NCI-H446 (cell line): ENCODE results near the gene ZNF77.
"Not testable (repeated sequence)": the region's sequence is repeated elsewhere in the genome, so short reads cannot be mapped to it uniquely, and the experiment has no call there.

ENCODE experiments used
- DNase-seq, 2 experiments: peaks; one replicate each; lab custom pipeline; 2025; lab: John Stamatoyannopoulos, UW

ZNF77 gene

DNA sequence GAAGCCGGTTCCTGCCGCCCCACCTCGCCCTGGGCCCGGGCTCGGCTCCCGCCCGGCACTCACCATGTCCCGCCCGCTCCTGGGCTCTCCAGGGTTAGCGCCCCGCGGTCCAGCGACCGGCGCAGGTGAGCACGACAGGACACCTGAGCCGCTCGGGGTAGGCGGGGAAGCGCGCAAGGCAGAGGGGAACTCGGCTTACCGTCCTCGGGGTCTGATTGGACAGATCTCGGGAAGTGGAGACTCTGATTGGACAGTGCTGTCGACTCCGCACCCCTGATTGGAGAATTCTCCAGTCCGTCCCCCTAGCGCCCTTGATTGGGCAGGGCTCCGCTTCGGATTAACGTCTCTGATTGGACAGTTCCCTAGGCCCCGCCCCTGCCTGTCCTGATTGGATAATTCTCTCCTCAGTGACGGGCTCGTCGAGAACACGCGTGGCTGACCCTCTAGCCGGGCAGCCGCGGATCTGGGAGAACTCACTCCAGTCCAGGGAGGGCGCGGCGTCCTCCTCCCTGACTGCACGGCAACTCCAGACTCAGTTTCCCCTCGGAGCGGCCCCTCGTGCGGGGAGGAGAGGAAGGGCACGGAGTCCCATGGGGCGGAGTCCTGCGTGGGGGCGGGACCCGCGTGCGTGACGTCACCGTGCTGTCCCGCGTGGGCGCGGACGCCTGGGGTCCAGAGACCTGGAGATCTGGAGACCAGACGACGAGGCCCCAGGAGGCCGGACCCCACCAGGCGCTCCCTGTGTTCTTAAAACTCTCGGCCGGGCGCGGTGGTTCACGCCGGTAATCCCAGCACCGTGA is at the start of gene ZNF77:
Gene ZNF77, minus strand, starts transcription at position 197 of the 800 bp plus-strand sequence. Its CDS starts 131 bp downstream, at position 66.
- peak; percentile 99 to 100 for DNase-seq

GRCh38 chr19:2993579-2993978 is 48.8 kb upstream of the ZNF77 start:
- DNase-seq: no peak

GRCh38 chr19:2992958-2993357 is 48.2 kb upstream of the ZNF77 start:
- no peak for DNase-seq

DNA sequence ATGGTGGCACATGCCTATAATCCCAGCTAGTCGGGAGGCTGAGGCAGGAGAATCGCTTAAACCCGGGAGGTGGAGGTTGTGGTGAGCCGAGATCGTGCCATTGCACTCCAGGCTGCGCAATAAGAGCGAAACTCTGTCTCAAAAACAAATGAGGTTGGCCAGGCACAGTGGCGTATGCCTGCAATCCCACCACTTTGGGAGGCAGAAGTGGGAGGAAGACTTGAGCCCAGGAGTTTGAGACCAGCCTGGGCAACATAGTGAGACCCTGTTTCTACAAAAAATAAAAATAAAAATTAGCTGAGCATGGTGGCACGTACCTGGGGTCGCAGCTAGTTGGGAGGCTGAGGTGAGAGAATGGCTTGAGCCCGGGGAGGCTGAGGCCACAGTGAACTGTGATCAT is 47.6 kb upstream of the ZNF77 start:
- not testable (repeated sequence) for DNase-seq

- no peak for DNase-seq
Observed at GRCh38 chr19:2989236-2989946, 44.6 kb upstream of the ZNF77 start.

- DNase-seq: no peak
Observed at GRCh38 chr19:2988568-2988967, 43.8 kb upstream of the ZNF77 start.

- no peak for DNase-seq
Observed at GRCh38 chr19:2987797-2988196, 43.0 kb upstream of the ZNF77 start.

DNA sequence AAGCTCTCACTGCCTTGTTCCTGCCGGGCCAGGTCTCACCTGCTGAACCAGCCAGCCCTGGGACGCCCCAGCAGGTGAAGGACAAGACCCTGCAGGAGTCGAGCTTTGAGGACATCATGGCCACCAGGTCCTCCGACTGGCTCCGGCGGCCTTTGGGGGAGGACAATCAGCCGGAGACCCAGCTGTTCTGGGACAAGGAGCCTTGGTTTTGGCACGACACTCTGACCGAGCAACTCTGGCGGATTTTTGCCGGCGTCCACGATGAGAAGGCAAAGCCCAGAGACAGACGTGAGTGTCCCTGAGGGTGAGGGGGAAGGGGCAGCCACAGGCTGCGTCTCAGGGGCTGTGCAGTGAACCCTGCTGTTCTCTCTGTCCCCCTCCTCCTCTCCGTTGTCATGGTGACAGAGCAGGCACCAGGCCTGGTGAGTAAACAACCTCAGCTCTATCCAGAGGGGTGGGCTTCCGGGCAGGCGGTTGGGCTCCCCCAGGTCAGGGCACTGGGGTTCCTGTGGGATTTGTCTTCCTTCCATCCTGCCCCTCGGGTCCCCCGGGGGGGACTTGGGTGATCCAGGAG is 42.3 kb upstream of the ZNF77 start:
- no peak for DNase-seq

GRCh38 chr19:2984215-2984528 is 39.4 kb upstream of the ZNF77 start:
- DNase-seq: no peak

GRCh38 chr19:2983351-2984214 is 38.8 kb upstream of the ZNF77 start:
- DNase-seq: peak; percentile 53 to 91

DNA sequence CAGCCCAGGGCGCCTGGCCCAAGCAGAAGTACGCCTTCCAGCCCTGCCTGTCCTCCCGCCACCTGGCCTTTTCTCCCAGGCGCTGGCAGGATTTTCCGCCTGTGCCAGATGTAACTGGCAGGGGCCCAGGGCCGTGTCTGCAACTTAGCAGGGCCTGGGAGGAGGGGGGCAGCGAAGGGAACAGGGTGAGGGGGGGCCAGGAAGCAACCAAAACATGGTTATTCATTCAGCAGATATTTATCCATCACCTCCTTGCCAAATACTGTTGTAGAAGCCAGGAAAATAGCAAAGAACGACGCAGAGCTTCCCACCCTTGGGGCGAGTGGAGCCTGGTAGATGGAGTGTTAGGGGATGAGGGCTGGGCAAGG is 38.2 kb upstream of the ZNF77 start:
- DNase-seq: peak; percentile 98 to 99

GRCh38 chr19:2982561-2982960 is 37.8 kb upstream of the ZNF77 start:
- DNase-seq: no peak

GRCh38 chr19:2981898-2982297 is 37.1 kb upstream of the ZNF77 start:
- DNase-seq: no peak

GRCh38 chr19:2978772-2979171 is 34.0 kb upstream of the ZNF77 start:
- no peak for DNase-seq

- no peak for DNase-seq
Observed at GRCh38 chr19:2978166-2978767, 33.5 kb upstream of the ZNF77 start.

- DNase-seq: no peak
Observed at GRCh38 chr19:2977746-2978138, 33.0 kb upstream of the ZNF77 start.

DNA sequence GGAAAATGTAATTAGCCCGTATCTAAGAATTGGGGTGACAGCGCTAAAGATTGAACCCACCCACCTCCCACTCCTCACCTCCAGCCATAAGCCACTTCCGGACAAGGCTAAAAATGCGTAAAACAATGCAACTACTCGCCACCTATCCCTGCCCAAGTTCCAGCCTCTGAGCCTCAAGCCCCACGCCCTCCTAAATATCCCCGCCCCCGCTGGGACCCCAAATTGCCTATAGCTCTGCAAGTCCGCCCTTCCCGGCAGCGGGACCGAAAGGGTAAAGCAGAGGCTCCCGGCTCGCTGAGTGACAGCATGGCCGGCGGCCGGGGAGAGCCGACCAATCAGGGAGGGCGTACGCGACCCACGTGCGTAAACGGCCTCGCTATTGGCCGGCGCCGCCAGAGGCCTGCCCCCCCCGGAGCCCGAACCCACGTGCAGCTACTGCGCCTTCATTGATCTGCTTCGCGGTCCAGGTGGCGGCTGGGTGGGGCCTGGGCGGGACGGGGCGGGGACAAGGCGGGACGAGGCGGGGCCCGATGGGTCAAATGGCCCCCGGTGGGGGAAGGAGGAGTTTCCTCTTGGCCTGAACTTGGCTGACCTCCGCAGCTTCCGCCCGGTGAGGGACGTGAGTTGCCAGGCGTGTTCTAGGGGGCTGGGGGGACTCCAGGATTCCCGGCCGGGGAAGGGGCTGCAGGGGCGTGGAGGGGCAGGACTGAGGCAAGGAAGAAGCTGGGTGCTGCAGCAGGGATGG is 32.4 kb upstream of the ZNF77 start, which contains the start of gene TLE6:
Gene TLE6, plus strand, starts transcription at position 564 of the 745 bp plus-strand sequence. CDS start 670 bp downstream, outside the sequence.
- peak; percentile 94 to 99 for DNase-seq

GRCh38 chr19:2976609-2977000 is 31.8 kb upstream of the ZNF77 start:
- no peak for DNase-seq

DNA sequence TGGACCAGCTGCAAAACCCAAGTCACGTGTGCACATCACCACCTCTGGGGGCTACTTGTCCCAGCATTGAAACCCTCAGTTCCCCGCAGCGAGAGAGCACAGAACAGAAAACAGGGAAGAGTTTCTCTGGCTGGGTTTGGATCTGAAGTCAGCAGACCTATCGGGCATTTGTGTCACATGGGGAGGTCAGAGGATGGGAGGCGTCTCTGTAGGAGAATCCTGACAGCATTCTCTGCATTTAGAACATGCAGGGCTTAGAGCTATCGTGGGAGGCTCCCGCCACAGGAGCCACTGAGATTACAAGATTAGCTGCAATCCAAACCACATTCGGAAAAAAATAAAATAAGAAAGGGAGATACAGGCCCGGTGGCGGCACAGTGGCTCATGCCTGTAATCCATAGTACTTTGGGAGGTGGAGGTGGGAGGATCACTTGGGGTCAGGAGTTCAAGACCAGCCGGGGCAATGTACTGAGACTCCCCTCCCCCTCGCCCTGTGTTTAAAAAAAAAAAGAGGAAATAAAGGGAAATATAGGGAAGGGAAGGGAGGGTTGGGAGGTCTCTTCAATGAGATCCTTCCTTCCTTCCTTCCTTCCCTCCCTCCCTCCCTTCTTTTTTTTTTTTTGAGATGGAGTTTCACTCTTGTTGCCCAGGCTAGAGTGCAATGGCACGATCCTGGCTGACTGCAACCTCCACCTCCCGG is 29.7 kb upstream of the ZNF77 start:
- no peak for DNase-seq

DNA sequence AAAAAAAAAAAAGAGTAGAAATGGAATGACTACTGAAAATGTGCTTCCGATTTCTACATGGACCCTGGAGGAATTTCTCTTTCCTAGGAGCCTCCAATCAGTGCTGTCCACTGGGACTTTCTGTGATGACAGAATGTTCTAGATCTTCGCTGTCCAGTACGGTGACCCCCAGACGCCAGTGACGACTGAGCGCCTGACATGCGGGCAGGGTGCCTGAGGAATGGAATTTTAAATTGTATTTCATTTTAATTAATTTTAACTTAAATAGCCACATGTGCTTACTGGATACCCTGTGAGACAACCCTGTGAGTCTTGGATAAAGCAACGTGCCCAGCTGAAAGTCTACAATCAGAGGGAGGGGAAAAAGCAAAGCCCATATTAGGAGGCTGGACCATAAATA is 28.5 kb upstream of the ZNF77 start:
- DNase-seq: no peak
